ENCODE data around the gene MISP3. TPM values are rescaled to one million over a fixed set of nuclear protein-coding genes. Genes with fewer than 3 reads are reported as not detected.

Gene MISP3
- polyA plus RNA-seq, 1 donor, result 4.6 TPM

DNA sequence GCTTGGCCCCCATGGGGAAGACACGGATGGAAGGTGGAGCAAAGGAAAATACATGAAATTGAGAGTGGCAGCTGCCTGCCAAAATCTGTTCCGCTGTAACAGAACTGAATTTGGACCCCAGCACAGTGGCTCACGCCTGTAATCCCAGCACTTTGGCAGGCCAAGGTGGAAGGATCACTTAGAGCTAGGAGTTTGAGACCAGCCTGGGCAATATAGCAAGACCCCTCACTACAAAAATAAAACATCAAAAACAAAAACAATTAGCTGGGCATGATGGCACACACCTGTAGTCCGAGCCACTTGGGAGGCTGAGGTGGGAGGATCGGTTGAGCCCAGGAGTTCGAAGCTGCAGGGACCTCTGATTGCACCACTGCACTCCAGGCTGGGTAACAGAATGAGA, 20.1 kb upstream of the MISP3 start:
- no peak for DNase-seq

DNA sequence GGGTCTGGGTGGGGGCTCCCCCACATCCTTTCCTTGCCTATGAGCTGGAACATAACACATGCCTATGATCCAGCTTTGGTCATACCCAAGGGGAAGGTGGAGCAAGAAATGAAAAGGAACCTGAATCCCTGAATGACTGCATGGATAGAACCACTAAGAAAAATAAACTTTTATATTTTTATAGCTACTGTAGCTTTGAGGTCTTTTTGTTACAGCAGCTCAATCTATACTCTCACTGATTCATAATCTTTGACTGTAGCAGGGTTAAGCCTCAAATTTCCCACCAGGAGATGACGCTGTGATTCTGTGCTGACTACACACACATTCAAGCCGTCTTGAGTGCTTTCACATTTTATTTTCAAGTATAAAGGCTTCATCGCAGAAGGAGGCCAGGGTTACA, 19.6 kb upstream of the MISP3 start:
- DNase-seq, result no peak

DNA sequence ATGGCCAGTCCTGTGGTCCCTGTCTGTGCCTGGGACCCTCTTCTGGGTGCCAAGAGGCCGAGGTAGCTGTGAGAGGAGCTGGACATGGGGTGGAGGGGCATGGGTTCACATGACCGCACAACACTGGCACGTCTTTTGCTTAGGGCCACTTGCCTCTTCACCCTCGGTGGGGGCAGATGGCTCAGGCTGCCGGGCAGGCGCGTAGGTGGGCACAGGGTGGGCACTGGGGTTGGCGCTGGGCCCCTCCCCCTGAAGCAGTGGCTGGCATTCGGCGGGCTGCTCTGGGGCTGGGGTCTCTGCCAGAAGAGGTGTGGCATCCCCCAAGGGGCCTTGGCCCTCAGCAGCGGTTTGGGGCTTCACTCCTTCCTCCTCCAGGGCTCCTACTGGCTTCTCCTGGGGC, 19.1 kb upstream of the MISP3 start:
- no peak for DNase-seq

DNA sequence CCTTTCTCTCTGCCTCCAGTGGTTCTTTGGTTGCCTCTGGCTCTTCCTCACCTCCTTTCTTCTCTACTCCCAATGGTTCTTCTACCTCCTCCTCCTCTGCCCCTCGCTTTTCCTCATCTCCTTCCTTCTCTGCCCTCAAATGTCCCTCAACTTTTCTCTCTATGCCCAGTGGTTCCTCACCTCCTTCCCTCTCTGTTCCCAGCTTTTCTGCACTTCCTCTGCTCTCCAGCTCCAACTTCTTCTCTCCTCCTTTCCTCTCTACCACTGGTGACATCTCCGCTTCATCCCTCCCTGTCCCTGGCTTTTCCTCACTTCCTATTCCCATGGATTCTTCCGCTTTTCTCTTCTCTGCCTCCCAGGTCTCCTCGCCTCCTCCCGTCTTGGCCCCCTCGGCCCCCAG, 18.5 kb upstream of the MISP3 start:
- no peak for DNase-seq

DNA sequence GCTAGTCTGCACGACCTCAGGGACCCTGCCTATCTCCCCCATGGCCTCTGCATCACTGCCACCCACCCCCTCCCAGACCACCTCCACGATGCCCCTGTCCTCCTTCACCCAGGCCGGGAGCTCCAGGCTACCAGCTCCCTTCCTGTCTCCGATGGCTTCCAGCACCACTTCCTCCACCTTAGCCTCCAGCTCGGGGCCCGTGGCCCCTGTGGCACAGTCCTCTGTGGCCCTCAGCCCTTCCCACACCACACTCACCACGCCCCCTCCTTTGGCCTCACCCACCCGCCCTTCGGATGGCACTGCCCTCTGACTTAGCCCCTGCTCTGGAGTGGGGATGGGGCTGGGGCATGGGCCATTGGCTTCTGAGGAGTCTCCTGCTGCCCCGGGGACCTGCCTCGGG, 17.9 kb upstream of the MISP3 start:
- DNase-seq, result no peak

DNA sequence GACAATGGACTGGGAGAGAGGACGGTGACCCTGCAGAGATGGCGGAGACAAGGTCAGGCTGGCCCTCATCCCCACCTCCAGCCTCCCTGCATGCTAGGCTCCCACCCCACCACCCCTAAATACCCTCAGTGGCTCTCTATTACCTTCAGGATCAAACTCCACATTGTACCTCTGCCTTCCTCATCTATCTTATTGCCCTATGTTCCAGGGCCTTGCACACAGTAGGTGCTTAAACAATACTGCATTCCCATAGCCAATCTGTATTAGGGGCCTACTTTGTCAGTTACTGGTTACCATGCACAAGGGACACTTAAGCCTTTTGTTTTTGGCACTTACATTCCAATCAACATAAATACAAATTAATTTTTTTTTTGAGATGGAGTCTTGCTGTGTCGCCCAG, 17.2 kb upstream of the MISP3 start:
- no peak for DNase-seq

DNA sequence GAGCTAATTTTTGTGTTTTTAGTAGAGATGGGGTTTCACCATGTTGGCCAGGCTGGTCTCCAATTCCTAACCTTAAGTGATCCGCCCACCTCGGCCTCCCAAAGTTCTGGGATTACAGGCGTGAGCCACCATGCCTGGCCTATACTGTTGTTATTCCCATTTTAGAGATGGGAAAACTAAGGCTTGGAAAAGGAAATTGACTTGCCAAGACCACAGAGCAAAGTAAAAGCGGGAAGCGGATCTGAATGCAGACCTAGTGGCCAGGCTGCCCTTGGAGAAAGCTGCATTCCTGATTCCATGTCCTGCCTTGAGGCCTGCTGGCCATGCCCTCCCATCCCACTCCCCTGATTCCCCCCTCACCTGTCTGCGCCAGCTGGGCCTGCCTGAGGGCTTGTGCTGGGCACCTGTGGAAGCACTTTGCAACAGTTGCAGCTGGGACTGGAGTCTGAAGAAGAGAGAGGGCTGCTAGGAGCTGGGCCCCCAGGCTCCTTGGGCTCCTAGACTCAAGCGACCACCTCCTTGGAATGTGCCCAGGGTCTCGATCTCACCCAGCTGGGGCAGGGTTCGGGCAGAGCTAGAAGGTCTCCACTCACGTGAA, 16.4 kb upstream of the MISP3 start:
- DNase-seq, result no peak

DNA sequence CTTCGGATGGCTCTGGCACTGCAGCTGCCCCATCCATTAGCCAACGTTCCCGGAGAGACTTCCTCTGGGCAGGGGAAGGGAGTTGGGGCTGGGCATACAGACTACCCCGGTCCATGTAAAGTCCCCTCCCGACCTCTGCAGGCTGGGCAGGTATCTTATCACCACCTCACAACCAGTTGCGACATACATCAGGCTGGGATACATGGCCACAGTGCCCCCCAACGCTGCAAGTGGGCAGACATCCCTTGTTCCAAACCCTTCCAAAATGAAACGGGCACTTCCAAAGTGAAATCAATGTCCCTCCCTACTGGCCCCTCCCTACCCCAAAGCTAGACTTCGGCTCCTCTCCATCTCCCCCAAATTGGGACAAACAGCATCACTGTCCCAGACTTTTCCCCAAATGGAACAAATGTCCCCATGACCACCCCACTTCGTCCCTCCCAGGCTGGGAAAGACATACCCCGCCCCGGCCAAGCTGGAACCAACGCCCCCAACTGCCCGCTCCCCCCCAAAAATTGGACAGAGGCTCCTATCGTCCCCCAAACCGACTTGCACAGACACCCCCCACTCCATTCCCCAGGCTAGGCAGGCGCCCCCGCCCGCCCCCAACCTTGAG, 15.7 kb upstream of the MISP3 start:
- DNase-seq, result no peak

DNA sequence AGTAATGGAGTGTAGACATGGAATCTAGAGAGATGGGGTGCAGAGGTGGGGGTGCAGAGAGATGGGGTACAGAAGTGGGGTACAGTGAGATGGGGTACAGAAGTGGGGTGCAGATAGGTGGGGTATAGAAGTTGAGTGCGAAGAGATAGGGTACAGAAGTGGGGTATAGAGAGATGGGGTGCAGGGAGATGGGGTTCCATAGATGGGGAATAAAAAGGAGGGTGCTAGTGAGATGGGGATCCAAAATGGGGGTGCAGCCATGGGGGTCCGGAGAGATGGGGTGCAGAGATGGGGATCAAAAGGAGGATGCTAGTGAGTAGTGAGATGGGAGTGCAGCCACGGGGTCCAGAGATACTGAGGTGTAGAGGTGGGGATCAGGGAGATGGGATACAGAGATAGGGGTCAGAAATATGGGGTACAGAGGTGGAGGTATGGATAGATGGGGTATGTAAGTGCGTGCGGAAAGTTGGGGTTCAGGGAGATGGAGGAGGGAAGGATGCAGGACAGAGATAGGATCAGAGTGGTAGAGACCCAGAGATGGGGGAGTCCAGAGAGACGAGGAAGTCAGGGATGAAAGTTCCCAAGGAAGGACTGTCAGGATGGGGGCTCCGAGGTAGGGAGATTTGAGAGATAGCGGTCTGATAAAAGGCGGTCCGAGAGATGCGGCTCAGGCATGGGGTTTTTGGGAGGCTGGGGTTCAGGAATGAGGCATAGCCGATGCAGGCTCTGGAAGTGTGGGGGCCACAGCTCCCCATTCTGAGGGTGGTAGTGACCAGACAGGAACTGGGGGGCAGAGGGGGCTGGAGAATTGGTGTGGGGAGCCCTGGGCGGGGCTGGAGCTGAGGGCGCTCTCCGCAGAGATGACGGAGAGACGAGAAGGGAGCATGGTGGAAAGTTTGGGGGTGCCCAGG, 14.1 kb upstream of the MISP3 start:
- no peak for DNase-seq

DNA sequence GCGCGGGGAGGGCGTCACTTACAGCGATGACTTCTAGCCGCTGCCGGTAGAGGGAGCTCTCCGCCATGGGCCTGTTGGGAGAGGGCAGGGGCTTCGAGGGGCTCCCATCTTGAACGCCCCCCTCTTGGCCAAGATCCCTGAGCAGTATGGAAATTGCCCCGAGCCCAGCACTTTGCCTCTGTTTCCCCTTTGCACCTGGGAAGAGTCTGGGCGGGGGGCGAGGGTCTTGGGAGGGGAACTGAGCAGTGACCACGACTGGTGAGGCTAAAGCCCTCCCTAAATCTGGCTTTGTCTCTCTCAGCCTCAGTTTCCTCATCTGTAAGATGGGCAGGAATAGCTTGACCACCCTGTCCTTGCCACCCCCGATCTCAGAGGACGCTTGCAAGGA, 13.5 kb upstream of the MISP3 start:
- no peak for DNase-seq

DNA sequence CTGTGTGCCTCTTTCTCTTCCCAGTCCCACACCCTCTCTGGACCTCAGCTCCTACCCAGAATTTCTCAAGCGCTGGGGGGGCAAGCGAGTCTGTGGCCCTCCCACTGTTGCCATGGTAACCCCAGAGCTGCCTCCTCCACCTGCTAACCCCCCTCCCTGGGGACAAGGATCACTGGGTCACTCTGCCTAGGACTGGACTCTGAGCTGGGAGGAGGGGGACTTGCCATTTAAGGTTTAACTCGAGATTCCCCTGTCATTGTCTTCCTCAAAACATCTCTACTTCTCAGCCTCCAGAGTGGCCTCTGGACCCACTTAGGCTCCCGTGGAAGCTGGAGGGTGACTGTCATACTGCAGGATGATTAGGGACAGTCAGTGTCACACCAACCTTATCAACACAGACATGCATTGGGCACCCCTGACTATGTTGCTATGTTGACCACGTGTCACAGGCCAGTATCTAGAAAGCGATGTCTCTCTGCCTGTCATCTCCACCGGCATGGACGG, 12.9 kb upstream of the MISP3 start:
- DNase-seq, result no peak

DNA sequence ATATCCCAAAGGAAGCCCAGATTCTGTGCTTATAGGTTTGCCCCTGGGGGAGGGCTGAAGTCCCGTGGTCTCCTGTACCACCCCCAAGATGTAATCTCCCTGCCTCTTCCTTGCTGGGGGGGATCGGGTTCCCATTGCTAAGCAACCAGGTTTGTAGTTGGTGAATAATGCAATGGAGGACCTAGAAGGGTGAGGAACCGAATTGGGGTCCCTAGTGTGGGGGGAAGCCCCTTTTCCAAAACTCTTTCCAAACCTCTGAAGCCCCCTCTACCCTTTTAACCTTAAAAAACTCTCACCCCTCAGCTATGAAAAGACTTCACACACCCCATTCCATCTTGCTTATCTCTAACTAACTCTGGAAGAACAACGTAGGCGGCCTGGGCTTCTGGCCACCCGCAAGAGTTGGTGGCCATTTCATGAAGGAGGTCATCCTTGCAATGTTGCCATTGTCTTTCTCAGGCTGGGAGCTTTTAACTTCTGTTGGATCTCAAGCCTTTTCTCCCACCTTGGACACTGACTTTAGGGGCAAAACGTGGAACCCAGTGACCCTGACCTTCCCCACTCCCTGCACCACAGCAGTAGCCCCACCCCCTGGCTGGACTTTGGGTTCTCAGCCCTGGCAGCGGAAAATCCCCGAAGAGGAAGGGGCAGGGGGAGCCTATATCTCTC, 11.4 kb upstream of the MISP3 start:
- no peak for DNase-seq

DNA sequence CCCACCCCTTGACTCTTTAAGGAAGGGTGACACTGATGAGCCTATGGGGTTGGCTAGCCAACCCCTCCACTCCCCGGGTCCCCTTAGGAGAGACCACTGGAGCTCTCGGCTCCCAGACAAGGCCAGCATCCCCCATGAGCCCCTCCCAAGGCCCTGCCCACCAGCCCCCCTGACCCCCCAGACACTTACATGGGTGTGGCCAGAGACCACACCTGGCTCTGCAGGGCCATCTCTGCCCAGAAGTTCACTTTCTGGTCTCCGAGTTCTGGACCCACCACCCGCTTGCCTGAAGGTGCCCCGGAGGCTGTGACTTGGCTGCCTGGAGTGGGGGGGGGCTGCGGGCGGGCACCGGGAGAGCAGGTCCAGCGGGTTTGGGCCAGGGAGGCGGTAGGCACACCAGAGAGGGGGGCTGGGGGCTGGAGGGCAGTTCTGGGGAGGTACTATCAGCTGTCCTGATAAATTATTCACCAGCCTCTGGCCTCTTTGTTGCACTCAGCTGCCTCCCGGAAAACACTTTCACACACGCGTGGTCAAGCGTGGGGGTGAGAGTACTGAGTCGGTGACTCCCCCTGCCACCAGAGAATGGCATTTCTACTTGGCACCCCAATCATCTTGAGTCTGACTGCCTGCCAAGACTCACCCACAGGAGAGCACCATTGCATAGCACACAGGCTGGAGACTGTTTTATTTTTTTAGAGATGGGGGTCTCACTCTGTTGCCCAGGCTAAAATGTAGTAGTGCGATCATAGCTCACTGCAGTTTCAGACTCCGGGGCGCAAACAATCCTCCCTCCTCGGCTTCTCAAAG, 10.6 kb upstream of the MISP3 start, which contains the start of gene PALM3:
TSS of gene PALM3 (minus strand) at position 326 of the 807 bp plus-strand sequence. CDS start at position 230, 96 bp downstream.
- peak; percentile 67 for DNase-seq

DNA sequence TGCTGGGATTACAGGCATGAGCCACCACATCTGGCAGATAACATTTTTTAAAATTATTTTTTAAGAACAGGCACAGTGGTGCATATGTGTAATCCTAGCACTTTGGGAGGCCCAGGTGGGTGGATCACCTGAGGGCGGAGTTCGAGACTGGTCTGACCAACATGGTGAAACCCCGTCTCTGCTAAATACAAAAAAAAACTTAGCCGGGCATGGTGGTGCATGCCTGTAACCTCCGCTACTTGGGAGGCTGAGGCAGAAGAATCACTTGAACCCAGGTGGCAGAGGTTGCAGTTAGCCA, 10.1 kb upstream of the MISP3 start:
- DNase-seq, result no peak

DNA sequence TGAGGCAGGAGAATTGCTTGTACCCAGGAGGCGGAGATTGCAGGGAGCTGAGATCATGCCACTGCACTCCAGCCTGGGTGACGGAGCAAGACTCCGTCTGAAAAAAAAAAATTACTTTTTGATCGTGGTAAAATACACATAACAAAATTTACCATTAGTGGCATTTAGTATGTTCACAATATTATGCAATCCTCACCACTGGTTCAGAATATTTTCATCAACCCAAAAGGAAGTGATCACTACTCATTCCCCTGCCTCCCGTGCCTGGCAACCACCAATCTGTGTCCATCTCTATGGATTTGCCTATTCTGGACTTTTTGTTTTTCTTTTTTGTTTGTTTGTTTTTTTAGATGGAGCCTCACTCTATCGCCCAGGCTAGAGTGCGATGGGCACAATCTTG, 9.5 kb upstream of the MISP3 start:
- no peak for DNase-seq

DNA sequence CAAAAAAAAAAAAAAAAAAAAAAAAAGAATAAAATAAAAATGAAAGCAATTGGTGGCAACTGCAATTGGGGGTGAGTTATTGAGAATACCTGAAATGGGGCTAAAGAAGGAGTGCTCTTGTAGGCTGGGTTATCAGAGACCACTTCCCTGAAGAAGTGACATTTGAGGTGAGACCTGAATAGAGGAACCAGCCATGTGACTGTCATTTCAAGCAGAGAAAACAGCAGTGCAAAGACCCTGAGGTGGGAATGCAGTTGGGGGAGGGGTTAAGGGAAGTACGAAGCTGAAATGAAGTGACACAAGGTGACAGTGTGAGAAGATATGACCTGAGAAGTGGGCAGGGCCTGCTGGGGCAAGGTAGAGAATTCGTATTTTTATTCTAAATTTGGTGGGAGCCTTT, 6.5 kb upstream of the MISP3 start:
- DNase-seq, result no peak

DNA sequence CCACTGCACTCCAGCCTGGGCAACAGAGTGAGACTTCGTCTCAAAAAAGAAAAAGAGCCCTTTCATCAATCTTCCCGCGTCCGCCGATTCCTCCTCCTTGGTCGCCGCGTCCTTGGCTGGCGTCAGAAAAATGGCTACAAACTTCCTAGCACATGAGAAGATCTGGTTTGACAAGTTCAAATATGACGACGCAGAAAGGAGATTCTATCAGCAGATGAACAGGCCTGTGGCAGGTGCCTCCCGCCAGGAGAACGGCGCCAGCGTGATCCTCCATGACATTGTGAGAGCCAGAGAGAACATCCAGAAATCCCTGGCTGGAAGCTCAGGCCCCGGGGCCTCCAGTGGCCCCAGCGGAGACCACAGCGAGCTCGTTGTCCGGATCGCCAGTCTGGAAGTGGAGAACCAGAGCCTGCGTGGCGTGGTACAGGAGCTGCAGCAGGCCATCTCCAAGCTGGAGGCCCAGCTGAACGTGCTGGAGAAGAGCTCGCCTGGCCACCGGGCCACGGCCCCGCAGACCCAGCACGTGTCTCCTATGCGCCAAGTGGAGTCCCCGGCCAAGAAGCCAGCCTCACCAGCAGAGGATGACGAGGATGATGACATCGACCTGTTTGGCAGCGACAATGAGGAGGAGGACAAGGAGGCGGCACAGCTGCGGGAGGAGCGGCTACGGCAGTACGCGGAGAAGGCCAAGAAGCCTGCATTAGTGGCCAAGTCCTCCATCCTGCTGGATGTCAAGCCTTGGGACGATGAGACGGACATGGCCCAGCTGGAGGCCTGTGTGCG, 2.1 kb upstream of the MISP3 start:
- no peak for DNase-seq

DNA sequence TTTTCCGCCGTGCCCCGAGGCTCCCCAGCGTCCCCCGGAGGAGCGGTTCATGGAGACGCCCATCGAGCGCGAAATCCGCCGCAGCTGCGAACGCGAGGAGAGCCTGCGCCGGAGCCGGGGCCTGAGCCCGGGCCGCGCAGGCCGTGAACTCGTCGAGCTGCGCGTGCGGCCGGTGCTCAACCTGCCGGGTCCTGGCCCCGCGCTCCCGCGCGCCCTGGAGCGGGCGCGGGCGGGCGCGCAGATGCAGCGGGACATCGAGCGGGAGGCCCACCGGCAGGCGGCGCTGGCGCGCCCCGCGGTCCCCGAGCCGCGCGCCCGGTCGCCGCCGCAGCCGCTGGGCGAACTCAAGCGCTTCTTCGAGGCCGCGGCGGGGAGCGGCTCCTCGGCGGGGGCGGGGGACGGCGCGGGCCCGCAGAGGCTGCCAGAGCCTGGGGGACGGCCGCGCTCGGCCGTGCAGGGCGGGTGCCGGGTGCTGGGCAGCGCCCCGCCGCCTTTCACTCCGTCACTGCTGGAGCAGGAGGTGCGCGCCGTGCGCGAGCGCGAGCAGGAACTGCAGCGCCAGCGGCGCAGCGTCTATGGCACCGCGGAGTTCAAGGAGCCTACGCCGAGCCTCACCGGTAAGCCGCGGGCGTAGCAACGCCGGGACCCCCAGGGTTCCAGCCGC, 807 bp downstream of the MISP3 start:
- no peak for DNase-seq

DNA sequence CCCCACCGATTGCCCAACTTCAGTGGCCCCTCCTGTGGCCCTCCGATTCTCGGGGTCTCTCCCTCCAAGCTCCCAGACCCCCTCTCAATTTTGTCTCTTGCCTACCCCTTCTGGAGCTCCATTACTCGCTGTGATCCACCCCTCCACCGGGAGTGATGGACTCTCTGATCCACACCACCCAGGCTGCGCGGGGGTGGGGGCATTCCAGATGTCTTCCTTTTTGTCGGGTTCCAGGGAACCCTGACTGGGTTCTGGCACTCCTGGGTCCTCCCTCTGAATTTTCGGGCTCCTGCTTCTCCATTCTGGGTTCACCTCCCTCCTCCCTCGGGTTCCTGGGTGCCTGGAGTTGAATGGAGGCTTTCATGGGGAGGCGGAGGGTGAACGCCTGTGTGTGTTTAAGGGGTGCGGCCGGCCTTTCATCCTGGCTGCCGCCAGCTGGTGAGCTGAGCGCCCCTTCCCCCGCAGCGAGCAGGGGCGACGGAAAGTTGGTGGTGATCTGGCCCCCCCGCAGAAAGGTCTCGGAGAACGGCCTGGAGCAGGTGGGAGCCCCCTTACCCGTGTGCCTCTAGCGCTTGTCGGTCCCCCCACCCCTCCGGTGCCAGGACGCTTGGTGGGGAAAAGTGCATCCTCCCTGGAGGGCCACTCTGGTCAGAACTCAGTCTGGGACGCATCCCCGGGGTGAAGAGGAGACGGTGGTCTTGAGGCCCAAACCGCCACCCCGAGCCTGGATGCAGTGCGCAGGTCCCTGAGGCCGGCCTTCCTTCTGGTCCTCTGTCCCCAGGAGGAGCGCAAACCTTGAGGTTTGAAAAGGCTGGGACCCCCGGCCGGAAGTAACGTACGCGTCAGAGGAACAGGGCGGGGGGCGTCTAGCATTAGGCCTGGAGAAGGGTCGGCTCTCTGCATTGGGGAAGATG, 1.6 kb downstream of the MISP3 start:
- DNase-seq, result no peak
